Middle frontal gyrus (tissue), 1 donor: ENCODE measurements around the gene KIAA0232.
"Not testable (repeated sequence)": the region's sequence is repeated elsewhere in the genome, so short reads cannot be mapped to it uniquely, and the experiment has no call there.

Experiments used
- DNase-seq: peaks from one replicate; pipeline ENCODE4 v3.0.0-alpha.2; 2015; ENCODE audit warnings: low spot score; ENCODE audit errors: extremely low spot score

The KIAA0232 gene

DNA sequence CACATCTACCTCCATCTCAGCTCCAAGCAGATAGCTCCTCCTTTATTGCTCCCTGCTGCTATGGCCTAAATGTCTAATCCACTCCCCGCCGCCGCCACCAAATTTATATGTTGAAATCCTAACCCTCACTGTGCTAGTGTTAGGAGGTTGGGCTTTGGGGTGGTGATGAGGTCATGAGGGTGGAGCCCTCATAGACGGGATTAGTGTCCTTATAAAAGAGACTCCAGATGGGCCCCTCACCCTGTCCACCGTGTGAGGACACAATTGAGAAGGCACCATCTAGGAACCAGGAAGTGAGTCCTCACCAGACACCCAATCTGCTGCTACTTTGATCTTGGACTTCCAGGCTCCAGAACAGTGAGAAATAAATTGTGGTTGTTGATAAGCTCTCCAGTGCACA is 113.5 kb downstream of the KIAA0232 start:
- no peak for DNase-seq

DNA sequence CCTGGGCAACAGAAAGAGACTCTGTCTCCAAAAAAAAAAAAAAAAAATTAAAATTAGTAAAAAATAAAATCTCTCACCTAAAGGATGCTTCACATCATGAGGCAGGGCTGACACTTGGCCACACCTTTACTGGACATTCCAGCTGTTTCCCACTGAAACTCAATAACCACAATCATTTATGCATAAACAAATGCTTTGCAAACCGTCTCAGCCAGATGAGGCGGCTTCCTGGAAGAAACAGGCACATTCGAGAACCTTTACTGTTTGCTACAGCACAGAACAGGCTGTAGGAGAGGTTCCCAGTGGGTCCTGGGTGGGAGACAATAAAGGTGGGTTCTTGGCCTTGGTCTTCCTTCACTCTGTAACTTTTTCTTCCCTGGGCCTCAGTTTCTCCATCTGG is 116.2 kb downstream of the KIAA0232 start:
- DNase-seq, result no peak

DNA sequence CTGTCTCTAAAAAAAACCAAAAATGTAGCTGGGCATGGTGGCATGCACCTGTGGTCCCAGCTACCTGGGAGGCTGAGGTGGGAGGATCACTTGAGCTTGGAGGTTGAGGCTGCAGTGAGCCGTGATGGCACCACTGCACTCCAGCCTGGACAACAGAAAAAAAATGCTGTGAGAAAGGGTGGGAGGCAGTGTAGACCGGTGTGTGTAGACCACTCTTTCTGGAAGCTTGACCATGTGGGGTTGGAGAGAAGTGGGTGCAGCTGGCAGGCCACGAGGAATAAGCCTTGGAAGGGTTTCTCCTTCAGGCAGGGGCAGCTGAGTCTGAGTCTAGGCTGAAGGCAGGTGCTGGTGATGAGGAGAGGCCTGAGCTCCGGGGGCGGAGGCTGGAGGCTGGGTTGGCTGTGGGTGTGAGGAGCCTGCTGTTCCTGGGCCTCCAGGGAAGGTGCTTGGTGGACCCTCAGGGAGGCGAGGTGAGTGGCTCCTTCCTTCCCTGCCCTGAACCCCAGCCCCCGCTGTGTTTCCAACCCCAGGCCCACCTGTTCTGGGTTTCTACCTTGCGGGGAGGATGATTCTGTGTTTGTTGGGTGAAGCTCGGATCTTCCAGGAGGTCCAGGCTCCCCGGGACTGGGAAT is 117.8 kb downstream of the KIAA0232 start:
- DNase-seq, result no peak

DNA sequence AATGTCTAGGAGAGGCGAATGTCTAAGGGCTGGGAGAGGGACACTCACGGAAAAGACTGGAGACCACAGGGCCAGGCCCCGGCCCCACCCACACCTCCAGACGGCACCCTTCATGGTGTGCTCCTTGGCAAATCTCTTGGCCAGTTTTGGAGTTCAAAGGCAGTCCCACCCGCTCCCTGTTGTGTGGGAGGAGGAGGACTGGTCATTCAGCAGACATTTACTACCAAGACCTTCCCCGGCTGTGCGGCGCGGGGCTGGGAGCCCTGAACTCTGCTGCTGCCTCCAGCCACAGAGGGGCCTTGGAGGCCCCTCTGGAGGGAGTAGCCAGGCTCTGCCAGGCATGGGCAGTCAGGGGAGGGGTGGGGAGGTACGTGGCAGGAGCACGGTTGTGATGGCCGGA is 118.4 kb downstream of the KIAA0232 start:
- DNase-seq, result no peak

DNA sequence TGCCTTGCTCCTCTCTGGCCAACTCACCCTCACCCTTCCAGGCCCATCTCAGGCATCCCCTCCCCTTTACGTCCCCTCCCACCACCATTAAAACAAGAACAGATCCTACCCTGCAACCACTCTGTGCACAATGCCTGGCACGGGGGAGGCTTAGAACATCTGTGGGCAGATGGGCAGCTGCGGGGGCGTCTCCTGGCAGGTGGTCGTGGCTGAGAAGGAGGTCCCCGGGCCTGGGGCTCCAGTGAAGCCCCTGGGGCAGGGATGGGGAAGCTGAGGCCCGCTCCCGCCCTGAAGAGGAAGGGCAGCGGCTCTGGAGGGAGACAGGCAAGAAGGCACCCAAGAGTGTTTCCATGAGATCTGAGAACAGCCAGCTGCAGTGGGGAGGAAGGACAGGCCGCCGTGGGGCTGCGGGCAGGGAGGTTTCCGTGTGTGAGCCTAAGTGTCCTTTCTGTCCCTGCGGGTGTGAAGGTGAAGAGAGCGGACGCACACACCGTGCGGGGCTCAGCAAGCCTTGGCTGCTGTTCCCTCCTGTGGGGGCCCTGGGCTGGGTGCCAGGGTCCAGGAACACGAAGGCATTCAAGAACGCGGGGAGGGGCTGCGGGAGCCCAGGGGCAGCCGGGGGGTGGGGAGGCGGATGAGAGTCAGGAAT is 119.3 kb downstream of the KIAA0232 start:
- no peak for DNase-seq

DNA sequence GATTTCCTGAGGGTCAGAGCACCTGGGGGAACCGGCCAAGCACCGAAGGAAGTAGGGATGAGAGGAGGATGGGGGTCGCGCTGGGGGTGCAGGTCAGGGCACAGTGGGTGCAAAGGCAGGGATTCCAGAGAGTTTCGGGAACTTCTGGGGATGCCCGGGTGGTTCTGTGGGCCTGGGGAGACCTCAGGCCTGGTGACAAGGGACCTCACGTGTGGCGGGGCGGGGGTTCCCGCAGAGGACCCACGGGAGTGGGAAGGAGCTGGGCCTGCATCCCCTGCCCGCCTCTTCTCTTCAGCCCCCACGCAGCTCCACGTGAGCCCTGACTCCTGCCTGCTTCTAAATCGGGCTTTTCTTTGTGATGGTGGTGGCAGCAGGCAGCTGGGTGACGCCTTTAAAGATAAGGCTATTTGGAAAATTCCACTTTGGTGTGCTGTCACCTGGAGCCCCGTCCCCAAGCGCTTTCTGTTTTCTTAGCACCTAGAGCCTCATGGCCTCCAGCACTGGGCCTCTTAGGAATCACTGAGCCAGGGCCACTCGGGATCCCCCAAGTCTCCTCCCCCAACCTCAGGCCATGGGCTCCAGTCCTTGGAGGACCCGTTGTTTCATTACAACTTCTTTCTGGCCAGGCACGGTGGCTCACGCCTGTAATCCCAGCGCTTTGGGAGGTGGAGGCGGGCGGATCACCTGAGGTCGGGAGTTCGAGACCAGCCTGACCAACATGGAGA is 120.0 kb downstream of the KIAA0232 start:
- no peak for DNase-seq

DNA sequence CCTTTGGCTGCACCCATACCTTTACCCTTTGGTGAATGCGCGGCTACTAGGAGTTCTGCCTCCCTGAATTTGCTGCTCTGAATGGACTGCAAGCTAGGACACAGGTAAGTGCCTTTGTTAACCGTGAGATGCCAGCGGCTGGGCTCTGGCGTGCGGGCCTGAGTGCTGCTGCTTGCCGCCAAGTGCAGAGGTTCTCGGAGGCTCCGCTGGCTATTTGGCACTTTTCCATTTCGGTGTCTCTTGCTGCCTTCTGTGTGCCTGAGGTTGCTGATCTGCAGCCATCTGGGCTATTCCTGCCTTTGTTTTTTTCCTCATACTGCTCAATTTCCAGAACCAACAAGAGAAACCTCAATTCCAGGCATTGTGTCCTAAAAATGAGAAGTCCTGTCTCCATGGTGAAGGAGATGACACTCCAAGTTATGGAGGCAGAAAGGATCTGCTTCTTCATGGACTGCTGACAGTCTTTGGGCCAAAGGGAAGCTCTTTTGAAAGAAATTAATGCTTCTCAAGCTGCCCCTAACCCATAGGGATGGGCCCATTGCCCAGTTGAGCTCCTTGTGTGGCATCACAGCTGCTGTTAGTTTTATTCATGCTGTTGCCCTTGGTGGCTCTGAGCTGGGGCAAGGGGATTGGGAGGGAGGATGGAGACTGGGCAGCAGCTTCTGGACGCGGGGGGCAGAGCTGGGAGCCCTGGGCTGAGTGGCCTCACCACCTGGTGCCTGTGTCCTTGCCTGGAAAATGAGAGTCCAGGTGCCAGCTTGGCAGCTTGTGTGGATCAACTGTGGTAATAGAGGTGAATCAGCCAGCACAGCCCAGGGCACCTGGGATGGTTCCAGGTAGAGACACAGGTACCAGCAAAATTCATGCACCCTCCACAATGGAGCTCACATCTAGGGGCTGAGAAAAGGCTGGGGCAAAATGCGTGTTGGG is 123.3 kb downstream of the KIAA0232 start:
- DNase-seq, result no peak

DNA sequence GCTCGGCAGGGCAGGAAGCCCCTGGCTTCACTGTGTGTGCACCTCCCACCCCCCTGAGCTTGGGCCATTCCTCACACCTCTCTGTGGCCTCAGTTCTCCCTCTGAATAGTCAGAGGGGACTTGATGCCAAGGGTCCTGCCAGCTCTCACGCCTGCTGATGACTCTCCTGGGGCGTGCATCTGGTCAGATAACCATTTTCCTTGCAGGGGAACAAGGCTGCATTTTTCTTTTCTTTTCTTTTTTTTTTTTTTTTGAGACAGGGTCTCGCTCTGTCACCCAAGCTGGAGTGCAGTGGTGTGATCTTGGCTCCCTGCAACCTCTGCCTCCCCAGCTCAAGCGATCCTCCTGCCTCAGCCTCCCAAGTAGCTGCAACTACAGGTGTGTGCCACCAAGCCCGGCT is 124.0 kb downstream of the KIAA0232 start:
- not testable (repeated sequence) for DNase-seq

DNA sequence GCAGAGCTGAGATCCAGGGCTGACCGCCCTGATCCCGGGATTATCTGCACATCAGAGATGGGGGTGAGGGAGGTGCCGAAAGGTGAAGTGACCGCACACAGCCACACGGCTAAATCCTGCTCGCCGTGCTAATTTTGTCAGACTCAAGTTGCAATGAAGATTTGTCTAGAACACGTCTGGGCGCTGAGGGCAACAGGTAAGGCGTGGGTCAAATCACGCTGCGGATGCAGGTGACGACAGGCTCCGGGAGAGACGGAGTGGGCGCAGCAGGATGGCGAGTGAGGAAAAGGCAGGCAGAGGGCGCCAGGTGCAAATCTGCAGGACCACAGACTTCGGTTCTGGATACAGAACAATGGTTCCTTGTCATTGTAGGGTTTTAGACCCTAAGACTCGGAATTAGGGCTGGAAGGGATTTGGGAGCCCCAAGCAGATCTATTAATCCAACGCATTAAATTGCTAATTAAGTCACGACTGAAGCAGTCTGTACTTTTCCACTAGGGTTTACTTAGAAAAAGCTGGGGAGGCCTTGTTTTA is 125.2 kb downstream of the KIAA0232 start:
- no peak for DNase-seq

DNA sequence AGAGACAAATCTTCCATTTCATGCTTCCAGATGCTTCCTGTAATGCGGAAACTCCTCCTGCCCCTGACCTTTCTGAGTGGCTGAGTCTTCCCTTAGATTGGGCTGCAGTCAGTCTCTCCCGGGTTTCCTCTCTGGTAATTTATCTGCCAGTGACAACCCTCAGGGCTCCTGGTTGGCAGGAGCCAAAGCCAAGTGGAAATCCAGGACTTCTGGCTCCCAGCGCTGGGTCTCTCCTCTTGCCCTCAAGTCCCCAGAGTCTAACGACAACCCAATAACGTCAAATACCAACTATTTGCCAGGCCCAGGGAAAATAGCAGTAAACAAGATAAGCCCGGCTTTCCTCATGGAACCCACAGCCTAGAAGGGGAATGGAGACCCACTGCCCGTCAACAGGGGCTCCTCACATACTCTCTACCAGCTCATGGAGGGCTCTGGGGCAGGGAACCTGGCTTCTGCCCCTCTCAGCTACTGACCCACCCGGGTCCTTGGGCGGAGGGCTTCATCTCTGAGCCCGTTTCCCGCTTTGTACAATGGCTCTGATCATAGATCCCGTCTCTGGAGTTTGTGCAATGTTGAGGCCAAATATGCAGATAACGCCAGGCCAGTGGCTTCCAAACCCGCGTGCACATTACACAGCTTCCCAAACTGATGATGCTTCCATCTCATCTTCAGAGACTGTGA is 126.0 kb downstream of the KIAA0232 start:
- no peak for DNase-seq

DNA sequence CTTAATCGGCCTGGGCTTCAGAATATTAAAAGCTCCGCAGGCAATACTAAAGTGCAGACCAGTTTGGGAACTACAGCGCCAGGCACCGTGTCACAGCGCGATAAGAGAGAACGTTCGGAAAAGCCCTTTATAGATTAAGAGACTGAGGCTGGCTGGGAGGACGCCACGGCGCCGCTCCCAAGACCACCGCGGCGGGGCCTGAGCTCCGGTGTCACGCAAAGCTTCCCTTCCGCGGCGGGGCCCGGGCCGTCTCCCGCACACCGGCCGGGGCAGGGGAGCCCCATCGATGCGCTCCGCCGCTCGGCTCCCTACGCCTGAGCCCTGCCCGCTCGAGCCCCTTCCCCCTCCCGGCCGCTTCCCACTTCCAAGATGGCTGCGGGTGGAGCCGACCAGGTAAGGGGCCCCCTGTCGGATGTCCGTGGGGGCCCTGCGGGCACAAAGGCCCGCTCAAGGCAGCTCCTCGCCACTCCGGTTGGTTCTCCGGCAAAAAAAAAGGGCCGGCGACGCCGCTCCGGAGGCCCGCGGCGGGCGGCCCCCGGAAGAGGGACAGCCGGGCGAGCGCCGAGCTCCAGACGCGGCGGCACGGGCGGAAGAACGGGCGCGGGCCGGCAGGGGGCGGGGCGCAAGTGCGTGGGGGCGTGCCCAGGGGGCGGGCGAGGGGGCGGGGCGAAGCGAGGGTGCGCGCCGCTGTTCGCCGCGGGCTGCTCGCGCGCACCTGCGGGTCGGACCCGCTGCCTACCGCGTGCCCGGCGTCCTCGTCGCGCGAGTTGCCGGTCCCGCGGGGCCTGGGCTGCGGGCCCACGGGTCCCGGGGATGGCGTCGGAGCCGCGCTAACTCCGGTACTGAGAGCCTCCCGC is 126.8 kb downstream of the KIAA0232 start, which contains the start of gene TBC1D14:
TSS of gene TBC1D14 (plus strand) at position 714 of the 857 bp plus-strand sequence. CDS start 13,564 bp downstream, outside the sequence.
- DNase-seq, result peak; percentile 73

DNA sequence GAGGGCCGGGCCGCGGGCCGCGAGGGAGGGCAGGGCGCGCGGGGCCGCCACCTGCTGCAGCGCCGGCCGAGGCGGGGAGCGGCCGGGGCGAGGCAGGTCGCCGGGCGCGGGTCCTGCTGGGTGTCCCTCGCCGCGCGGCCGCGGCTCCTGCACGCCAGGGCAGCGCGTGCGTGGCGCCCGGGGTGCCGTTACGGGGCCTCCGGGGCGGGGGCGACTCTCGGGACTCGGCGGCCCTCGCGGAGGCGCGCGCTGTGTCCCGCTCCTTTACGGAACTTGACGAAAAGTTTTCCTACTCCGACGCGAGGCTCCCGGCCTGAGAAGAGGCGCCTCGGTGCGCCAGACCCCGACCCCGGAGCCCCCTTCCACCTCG is 127.4 kb downstream of the KIAA0232 start:
- DNase-seq, result no peak

DNA sequence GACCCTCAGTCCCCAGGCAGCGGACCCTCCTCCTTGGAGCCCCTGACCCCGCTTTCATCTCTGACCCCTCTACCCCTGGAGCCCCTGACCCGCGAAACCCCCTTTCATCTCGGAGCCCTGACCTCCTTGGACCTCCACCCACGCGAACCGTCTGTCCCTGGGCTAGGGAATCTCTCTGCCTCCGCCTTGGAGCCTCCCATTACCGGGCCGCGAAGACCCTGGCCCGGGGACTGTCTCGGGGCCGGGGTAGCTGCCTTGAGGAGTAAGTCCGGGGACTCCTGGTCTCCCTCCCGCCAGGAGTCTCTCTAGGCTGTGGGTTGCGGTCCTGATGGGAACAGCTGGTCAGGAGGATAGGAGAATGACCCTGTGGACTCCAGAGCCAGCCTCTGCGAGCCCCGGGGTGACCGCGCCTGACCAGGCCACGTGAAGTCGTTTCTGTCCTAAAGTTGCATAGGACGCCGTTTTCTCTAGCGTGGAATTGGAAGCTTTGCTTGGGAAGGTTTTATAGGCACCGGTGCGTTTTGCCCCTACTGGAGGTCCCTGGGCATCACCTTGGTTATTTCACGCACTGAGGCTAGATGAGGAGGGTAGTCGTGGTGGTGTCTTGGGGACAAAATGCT is 127.9 kb downstream of the KIAA0232 start:
- no peak for DNase-seq

DNA sequence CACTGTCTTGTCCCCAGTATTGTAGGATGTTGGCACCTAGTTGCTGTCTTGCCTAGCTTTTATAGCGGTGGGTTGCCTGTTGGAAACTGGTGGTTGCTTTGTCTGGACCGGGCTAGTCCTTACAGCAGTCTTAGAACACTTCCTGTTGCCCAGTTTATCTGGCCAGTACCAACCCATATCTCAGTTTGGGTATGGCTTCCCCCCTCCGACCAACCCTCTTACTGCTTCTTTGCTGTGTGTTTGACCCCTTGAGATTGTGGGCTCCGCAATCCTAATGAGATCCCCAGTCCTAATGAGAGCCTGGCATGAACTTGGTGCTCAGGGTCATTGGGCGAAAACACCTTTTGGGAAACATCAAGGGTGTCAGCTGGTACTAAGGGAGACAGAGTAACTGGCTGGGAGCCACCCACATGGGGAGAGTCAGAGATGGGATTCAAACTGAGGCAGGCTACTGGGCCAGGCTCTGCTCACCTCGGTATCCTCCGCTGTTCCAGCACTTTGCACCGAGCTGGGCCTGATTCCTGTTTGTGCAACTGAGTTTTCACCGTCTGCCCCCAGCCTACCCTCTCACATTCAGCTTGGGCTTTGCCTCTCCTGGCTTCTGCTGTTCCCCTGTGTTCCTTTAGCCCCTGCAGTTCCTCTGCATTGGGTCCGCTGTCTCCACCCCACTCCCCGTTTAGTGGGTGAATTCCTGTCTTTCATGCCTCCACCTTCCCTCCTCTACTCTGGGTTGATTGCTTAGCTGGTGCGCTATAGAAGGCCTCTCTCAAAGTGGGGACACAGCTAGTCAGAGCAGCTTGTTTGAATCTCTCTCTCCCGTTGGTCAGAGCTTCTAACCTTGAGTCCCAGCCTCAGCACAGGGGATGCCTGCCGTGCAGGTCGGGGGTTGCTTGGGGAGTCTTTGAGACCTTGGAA is 128.7 kb downstream of the KIAA0232 start:
- no peak for DNase-seq

DNA sequence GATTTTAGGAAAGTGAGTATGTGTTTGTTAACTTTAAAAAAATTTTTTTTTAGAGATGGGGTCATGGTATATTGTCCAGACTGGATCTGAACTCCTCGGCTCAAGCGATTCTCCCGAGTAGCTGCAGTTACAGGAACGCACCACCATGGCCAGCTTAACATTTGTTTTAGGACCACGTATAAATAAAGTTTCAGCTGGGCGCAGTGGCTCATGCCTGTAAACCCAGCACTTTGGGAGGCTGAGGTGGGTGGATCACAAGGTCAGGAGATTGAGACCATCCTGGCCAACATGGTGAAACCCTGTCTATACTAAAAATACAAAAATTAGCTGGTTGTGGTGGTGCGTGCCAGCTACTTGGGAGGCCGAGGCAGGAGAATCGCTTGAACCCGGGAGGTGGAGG is 129.4 kb downstream of the KIAA0232 start:
- DNase-seq, result not testable (repeated sequence)

DNA sequence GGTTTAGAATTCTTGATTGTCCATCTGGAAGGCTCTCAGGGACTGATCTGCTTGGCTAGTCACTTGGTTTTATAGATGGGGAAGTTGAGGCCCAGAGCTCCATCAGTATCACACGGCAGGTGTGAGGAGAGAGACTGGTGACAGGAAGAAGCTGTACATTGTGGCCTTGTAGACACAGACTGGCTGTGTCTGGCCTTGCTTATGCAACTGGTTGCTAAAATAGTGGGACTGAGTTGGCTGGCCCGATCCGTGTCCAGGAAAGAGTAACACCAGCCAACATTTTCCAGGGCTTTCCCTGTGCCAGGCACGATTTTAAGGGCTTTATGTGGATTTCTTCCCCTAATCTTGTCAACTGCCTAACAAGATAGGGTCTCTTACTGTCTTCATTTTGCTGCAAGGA is 129.9 kb downstream of the KIAA0232 start:
- DNase-seq, result no peak

DNA sequence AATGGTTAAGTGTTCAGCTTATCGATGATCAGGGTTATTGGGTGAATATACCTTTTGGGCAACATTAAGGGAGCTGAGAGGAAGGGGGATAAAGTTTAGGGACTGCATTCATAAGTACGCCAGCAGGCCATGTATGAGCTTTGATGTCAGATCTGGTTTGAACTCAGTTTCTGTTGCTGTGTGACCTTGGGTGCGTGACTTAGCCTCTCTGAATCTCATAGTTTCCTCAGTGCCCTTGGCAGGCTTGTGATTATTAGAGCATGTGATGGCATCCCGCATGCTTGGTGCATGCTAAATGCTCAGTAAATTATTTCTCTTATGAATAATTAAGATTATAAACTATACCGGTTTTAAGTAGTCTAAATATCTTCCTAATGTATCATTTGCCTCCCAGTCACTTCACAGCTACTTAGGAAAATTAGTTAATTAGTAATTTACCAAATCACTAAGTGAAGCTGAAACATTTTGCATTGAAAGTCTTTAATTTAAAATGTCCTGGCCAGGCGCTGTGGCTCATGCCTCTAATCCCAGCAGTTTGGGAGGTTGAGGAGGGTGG is 130.9 kb downstream of the KIAA0232 start:
- DNase-seq, result no peak

DNA sequence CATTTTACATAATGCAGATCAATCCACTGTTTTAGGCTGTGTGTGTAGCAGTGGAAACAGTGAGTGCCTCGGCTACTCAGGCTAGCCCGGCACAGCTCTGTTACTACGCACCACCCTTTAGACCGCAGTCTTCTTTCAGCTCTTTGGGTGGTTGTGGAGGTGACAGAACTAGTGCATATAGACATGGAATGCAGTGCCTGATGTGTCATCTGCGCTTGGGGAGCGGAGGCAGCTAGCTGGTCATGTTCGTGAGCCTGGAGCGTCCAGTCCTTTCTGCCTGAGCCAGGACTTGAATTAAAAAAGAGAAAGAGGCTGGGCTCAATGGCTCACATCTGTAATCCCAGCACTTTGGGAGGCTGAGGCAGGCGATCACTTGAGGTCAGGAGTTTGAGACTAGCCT is 131.9 kb downstream of the KIAA0232 start:
- no peak for DNase-seq
